ENCODE results near the gene VWA8.
A peak's percentile ranks its signal among the peaks of the same experiment; 100 is the strongest.

The VWA8 gene

GRCh38 chr13:41609828-41610227 lies 351.1 kb downstream of the VWA8 start:
- DNase-seq, result no peak

GRCh38 chr13:41608839-41609177 lies 352.1 kb downstream of the VWA8 start:
- DNase-seq, result no peak

GRCh38 chr13:41608111-41608838 lies 352.6 kb downstream of the VWA8 start:
- DNase-seq, result no peak

- no peak for DNase-seq
These were observed 354.3 kb downstream of the VWA8 start for GRCh38 chr13:41606646-41607045.

GRCh38 chr13:41605319-41606285 lies 355.3 kb downstream of the VWA8 start:
- no peak for DNase-seq

- DNase-seq, result no peak
These were observed 357.0 kb downstream of the VWA8 start for GRCh38 chr13:41603917-41604316.

- DNase-seq, result no peak
These were observed 359.0 kb downstream of the VWA8 start for GRCh38 chr13:41601718-41602445.

- DNase-seq, result no peak
These were observed 361.3 kb downstream of the VWA8 start for GRCh38 chr13:41599619-41600018.

- no peak for DNase-seq
These were observed 363.4 kb downstream of the VWA8 start for GRCh38 chr13:41597348-41598041.

- DNase-seq, result no peak
These were observed 364.7 kb downstream of the VWA8 start for GRCh38 chr13:41596190-41596589.

GRCh38 chr13:41595298-41595697 lies 365.6 kb downstream of the VWA8 start:
- no peak for DNase-seq

- DNase-seq, result no peak
These were observed 370.3 kb downstream of the VWA8 start for GRCh38 chr13:41590643-41591042.

- no peak for DNase-seq
These were observed 370.8 kb downstream of the VWA8 start for GRCh38 chr13:41590122-41590521.

GRCh38 chr13:41589434-41589833 lies 371.5 kb downstream of the VWA8 start:
- DNase-seq, result no peak

GRCh38 chr13:41588899-41589298 lies 372.0 kb downstream of the VWA8 start:
- peak; percentile 27 for DNase-seq

- DNase-seq, result no peak
These were observed 372.5 kb downstream of the VWA8 start for GRCh38 chr13:41588448-41588847.

GRCh38 chr13:41587490-41587889 lies 373.4 kb downstream of the VWA8 start:
- DNase-seq, result no peak

GRCh38 chr13:41586216-41586615 lies 374.7 kb downstream of the VWA8 start:
- DNase-seq, result no peak

GRCh38 chr13:41582027-41582463 lies 378.9 kb downstream of the VWA8 start:
- DNase-seq, result no peak

- DNase-seq, result no peak
These were observed 380.6 kb downstream of the VWA8 start for GRCh38 chr13:41580345-41580744.

- DNase-seq, result no peak
These were observed 381.0 kb downstream of the VWA8 start for GRCh38 chr13:41579881-41580280.

- DNase-seq, result no peak
These were observed 381.7 kb downstream of the VWA8 start for GRCh38 chr13:41579168-41579567.

- DNase-seq, result no peak
These were observed 382.5 kb downstream of the VWA8 start for GRCh38 chr13:41578371-41578770.
